HG02623 (cell line): ENCODE measurements around the gene MTTP.

Experiments used
- ATAC-seq: cut with Tn5 transposase; IDR thresholded peaks from one replicate; pipeline ENCODE4 v1.9.1; 2021; ENCODE audit warnings: moderate library complexity; ENCODE audit not compliant: unreplicated experiment

Gene MTTP

GRCh38 chr4:99591757-99592156 is 17.1 kb downstream of the MTTP start:
- ATAC-seq = no peak

- ATAC-seq = no peak
These were observed 19.4 kb downstream of the MTTP start for GRCh38 chr4:99593781-99594641.

- ATAC-seq = no peak
These were observed 20.2 kb downstream of the MTTP start for GRCh38 chr4:99594818-99595217.

GRCh38 chr4:99606716-99607115 is 32.1 kb downstream of the MTTP start:
- no peak for ATAC-seq

- no peak for ATAC-seq
These were observed 33.8 kb downstream of the MTTP start for GRCh38 chr4:99608417-99608816.

- ATAC-seq = no peak
These were observed 36.1 kb downstream of the MTTP start for GRCh38 chr4:99610605-99611175.

- no peak for ATAC-seq
These were observed 37.7 kb downstream of the MTTP start for GRCh38 chr4:99612281-99612680.

GRCh38 chr4:99612704-99613103 is 38.1 kb downstream of the MTTP start:
- no peak for ATAC-seq

- no peak for ATAC-seq
These were observed 39.9 kb downstream of the MTTP start for GRCh38 chr4:99614491-99614890.

- no peak for ATAC-seq
These were observed 40.7 kb downstream of the MTTP start for GRCh38 chr4:99615170-99615820.

GRCh38 chr4:99617374-99617773 is 42.8 kb downstream of the MTTP start:
- ATAC-seq = no peak

GRCh38 chr4:99622341-99622740 is 47.7 kb downstream of the MTTP start:
- ATAC-seq = no peak

- ATAC-seq = peak; percentile 57
These were observed 49.6 kb downstream of the MTTP start for GRCh38 chr4:99624141-99624719.

- no peak for ATAC-seq
These were observed 50.7 kb downstream of the MTTP start for GRCh38 chr4:99625369-99625768.

GRCh38 chr4:99628040-99628439 is 53.4 kb downstream of the MTTP start:
- ATAC-seq = no peak

- ATAC-seq = no peak
These were observed 55.4 kb downstream of the MTTP start for GRCh38 chr4:99629962-99630554.

- no peak for ATAC-seq
These were observed 56.3 kb downstream of the MTTP start for GRCh38 chr4:99630857-99631360.

- ATAC-seq = no peak
These were observed 59.1 kb downstream of the MTTP start for GRCh38 chr4:99633772-99634171.

GRCh38 chr4:99634742-99635360 is 60.2 kb downstream of the MTTP start:
- no peak for ATAC-seq

- no peak for ATAC-seq
These were observed 61.0 kb downstream of the MTTP start for GRCh38 chr4:99635601-99636000.

GRCh38 chr4:99636422-99636821 is 61.8 kb downstream of the MTTP start:
- ATAC-seq = no peak
